Heart left ventricle (tissue), 16 donors: ENCODE results near the gene IL13RA1. TPM values are rescaled to one million over a fixed set of nuclear protein-coding genes. Genes with fewer than 3 reads are reported as not detected.

Experiments
- ATAC-seq, 4 donors: fragments of 200-7000 bp; cut with Tn5 transposase; one replicate each; pipeline ENCODE4 v1.9.1; 2020 to 2022; ENCODE audit warnings: moderate library complexity in 4 of 4, mild to moderate bottlenecking in 3 of 4, moderate number of reproducible peaks in 1 of 4
- DNase-seq, 5 donors: peaks; one replicate each; pipeline ENCODE4 v3.0.0-alpha.2; 2020
- H3K27ac ChIP-seq, 12 donors: fragments of 200-600 bp; sonication (generic) in 4 of 12; one replicate each; pipeline versions ENCODE4 v1.5.0 to v1.8.0; 2016 to 2022; ENCODE audit warnings: mild to moderate bottlenecking in 2 of 12
- H3K27me3 ChIP-seq, 9 donors: fragments of 200-600 bp; sonication (generic) in 2 of 9; one replicate each; pipeline versions ENCODE4 v1.5.1 to v1.8.0; 2016 to 2022; ENCODE audit warnings: mild to moderate bottlenecking in 3 of 9
- H3K36me3 ChIP-seq, 9 donors: fragments of 200-600 bp; sonication (generic) in 2 of 9; one replicate each; pipeline versions ENCODE4 v1.5.0 to v1.8.0; 2018 to 2022; ENCODE audit warnings: mild to moderate bottlenecking in 2 of 9
- H3K4me1 ChIP-seq, 12 donors: fragments of 200-600 bp; sonication (generic) in 4 of 12; one replicate each; pipeline versions ENCODE4 v1.5.0 to v1.8.0; 2016 to 2022; ENCODE audit warnings: mild to moderate bottlenecking in 3 of 12
- H3K4me3 ChIP-seq, 12 donors: fragments of 200-600 bp; sonication (generic) in 4 of 12; one replicate each; pipeline versions ENCODE4 v1.5.0 to v1.8.0; 2017 to 2022; ENCODE audit warnings: mild to moderate bottlenecking in 9 of 12, moderate library complexity in 4 of 12
- H3K9me3 ChIP-seq, 12 donors: fragments of 200-600 bp; sonication (generic) in 4 of 12; one replicate each; pipeline versions ENCODE4 v1.5.0 to v1.8.0; 2016 to 2022; ENCODE audit warnings: mild to moderate bottlenecking in 1 of 12
- POLR2A ChIP-seq, 2 donors: fragments of 450-650 bp; IDR thresholded peaks; one replicate each; pipeline ENCODE4 v1.6.1; 2017; ENCODE audit warnings: antibody characterized with exemption in 2 of 2, mild to moderate bottlenecking in 2 of 2, moderate library complexity in 2 of 2
- WGBS, 4 donors: extraction: QIAGEN DNeasy Blood & Tissue Kit in 2 of 4; methylation state at CpG; one replicate each; pipeline versions ENCODE4 v1.1.5 to v1.1.7; 2013 to 2018; 5-methylcytosine and 5-hydroxymethylcytosine counted together
- intact Hi-C, 10 donors: fragments of 100-400 bp; cut with DNase I; formaldehyde crosslinking; loops; one replicate each; pipeline versions ENCODE4 v1.11.1 to v1.14.2; 2022
- polyA plus RNA-seq, 2 donors: library from polyadenylated mRNA; stranded (reverse); fragments of 200-250 nt; gene quantifications; one replicate each; pipeline ENCODE4 v1.2.3, GENCODE V29; 2013
- total RNA-seq, 9 donors: library from RNA; depleted of rRNA in 2 of 9; stranded (reverse); fragments of >200 nt in 2 of 9; fragmentation: NEBNext Ultra II Directional in 3 of 9; extraction: Animal tissue kit (Norgen Biotek cat#: 25700) in 3 of 9; gene quantifications; one replicate each; pipeline versions ENCODE4 v1.1.0 to v1.2.4, GENCODE V29; 2016 to 2023
- TF ChIP-seq, protein P1 (sequence below), 12 donors: fragments of 200-600 bp; sonication (generic) in 4 of 12; IDR thresholded peaks; one replicate each; pipeline versions ENCODE4 v1.5.0 to v1.8.0; 2018 to 2022; ENCODE audit warnings: antibody characterized with exemption in 12 of 12, mild to moderate bottlenecking in 5 of 12
- donor health status: ischemic (EF 13 %, LVEDD 7.1; RV severe dilation, severe dysfunction).
- donor health status: healthy with polysubstance abuse.
- donor health status: DM: no; HTN: yes; CAD: no.
- donor health status: DM: no; HTN: no; CAD: no.
- donor health status: ischemic (EF 25% LVEDD 6.9; RV normal size, moderate dysfunction).
- donor health status: ischemic (EF 25% LVEDD 5.7; RV mildly dilated, moderate dysfunction).
- donor health status: healthy.
- donor health status: DM: yes; HTN: yes; CAD: no.
- donor health status: ischemic (EF 35%, LVEDD 5.7; RV mildly dilated, moderate dysfunction).
- donor health status: nonischemic (EF 11% LVEDD 7.7; RV severe dilation, severe dysfunction).
- donor health status: DM: yes; HTN: yes; CAD: no.
- donor health status: PGD.
- donor health status: ischemic (EF 29% LVEDD 5.4; RV normal size, mild dysfunction).
- donor health status: nonischemic (EF 23%, LVEDD 6.1; RV moderate dilation, normal function).

IL13RA1 gene
- total and polyA plus RNA-seq, 11 donors, result 5.8 to 44.7 (median 16.8) TPM

DNA sequence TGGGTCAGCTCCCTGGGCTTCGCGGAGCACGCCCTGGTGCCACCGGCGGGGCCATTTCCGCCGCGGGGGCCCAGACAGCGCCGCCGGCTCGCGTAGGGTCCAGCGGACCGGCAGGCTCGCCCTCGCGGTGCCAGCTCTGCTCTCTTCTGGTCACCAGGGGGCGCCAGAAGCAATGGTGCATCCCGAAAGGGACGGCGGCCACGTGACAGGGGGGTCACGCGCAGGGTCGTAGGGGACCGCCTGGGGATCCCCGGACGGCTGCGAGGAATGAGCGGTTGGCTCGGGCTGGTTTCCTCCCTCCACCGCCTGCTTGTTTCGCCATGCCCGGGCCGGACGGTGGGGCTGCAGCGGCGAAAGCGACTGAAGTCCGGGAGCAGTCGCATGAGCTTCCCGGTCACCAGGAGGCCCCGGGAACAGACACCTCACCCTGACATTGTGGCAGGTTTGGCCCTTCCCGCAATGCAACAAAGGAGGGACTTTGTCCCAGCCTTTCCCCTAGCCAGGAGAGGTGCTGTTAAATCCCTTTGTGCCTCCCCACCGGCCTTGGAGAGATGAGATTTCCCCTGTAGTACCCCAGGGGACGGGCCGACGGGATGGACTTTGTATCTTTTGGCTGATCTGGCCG lies 112.0 kb downstream of the IL13RA1 start:
- H3K9me3 ChIP-seq, result no peaks in the 10 kb centered on the region
- DNase-seq (peak; percentile 77 to 90 (median 84)), ATAC-seq (peak; percentile 87 to 96 (median 95))
- WGBS, 4 donors, result 2 to 48% (median 21%) methylated on average over 32 to 50 of the region's 50 CpGs
- H3K36me3 ChIP-seq, result no peaks in the 10 kb centered on the region
- H3K4me1 ChIP-seq, result peaks cover 0 to 7% (median 0%) of the 10 kb centered on the region in 12 donors
- H3K27ac ChIP-seq, result peak overlapping the region in 2 of 12 donors; percentile 4 to 29
- peaks cover 0 to 16% (median 0%) of the 10 kb centered on the region in 9 donors for H3K27me3 ChIP-seq
- no peak for TF ChIP-seq POLR2A (IDR thresholded peaks at IDR 0.05)
- TF ChIP-seq, protein P1, sequence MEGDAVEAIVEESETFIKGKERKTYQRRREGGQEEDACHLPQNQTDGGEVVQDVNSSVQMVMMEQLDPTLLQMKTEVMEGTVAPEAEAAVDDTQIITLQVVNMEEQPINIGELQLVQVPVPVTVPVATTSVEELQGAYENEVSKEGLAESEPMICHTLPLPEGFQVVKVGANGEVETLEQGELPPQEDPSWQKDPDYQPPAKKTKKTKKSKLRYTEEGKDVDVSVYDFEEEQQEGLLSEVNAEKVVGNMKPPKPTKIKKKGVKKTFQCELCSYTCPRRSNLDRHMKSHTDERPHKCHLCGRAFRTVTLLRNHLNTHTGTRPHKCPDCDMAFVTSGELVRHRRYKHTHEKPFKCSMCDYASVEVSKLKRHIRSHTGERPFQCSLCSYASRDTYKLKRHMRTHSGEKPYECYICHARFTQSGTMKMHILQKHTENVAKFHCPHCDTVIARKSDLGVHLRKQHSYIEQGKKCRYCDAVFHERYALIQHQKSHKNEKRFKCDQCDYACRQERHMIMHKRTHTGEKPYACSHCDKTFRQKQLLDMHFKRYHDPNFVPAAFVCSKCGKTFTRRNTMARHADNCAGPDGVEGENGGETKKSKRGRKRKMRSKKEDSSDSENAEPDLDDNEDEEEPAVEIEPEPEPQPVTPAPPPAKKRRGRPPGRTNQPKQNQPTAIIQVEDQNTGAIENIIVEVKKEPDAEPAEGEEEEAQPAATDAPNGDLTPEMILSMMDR (IDR thresholded peaks at IDR 0.05), result peak; percentile 60 to 87 (median 74)
- intact Hi-C loops, result no loop called here
- peak overlapping the region in 11 of 12 donors; percentile 16 to 74 (median 56) for H3K4me3 ChIP-seq

Other genes starting within 250 kb of the IL13RA1 start
- 10 to 100 TPM in 2 of 9 donors, 1 to 10 TPM in 7; 2.0 to 26.3 (median 3.1) TPM for gene DOCK11, start 231.8 kb upstream of the IL13RA1 start, total RNA-seq
- gene DOCK11, start 231.8 kb upstream of the IL13RA1 start, polyA plus RNA-seq, result 1 to 10 TPM; 1.8 to 2.1 TPM
- gene ZCCHC12, start 96.2 kb downstream of the IL13RA1 start, total RNA-seq, result under 1 TPM in 2 of 9 donors, not detected in 7; 0.23 to 0.61 TPM
- gene ZCCHC12, start 96.2 kb downstream of the IL13RA1 start, polyA plus RNA-seq, result under 1 TPM in 1 of 2 donors, not detected in 1; 0.06 TPM
- 1 to 10 TPM; 1.3 to 8.3 (median 2.1) TPM for gene LONRF3, start 247.0 kb downstream of the IL13RA1 start, total RNA-seq
- gene LONRF3, start 247.0 kb downstream of the IL13RA1 start, polyA plus RNA-seq, result 1 to 10 TPM in 1 of 2 donors, under 1 TPM in 1; 0.50 to 1.4 TPM